ACC112 (cell line): Measurements from ENCODE around the gene TMEM107.
A peak's percentile ranks its signal among the peaks of the same experiment; 100 is the strongest.

Source experiments
- H2AFZ ChIP-seq: fragments of 200-600 bp; sonication (generic); one replicate; pipeline ENCODE4 v1.6.0; 2017; ENCODE audit warnings: antibody characterized with exemption, low read length; ENCODE audit not compliant: unreplicated experiment
- H3K27ac ChIP-seq: fragments of 200-600 bp; sonication (generic); 2 replicates; pipeline ENCODE4 v1.5.1; 2014; ENCODE audit warnings: low read depth, mild to moderate bottlenecking, antibody characterized with exemption, low read length, moderate library complexity
- H3K27me3 ChIP-seq: fragments of 200-600 bp; sonication (generic); 2 replicates; pipeline ENCODE4 v1.6.1; 2014; ENCODE audit warnings: mild to moderate bottlenecking, antibody characterized with exemption, low read length, moderate library complexity, mixed read lengths; ENCODE audit not compliant: insufficient read depth
- H3K36me3 ChIP-seq: fragments of 200-600 bp; sonication (generic); 2 replicates; pipeline ENCODE4 v1.6.1; 2016; ENCODE audit warnings: mild to moderate bottlenecking, antibody characterized with exemption, low read length, moderate library complexity, mixed read lengths; ENCODE audit not compliant: insufficient read depth
- H3K4me1 ChIP-seq: fragments of 200-600 bp; sonication (generic); one replicate; pipeline ENCODE4 v1.6.1; 2016; ENCODE audit warnings: low read length, mixed read lengths; ENCODE audit not compliant: insufficient read depth, unreplicated experiment, control insufficient read depth
- H3K4me3 ChIP-seq: fragments of 200-600 bp; sonication (generic); 2 replicates; pipeline ENCODE4 v1.5.1; 2014; ENCODE audit warnings: mild to moderate bottlenecking, low read depth, low read length
- H3K79me2 ChIP-seq: fragments of 200-600 bp; sonication (generic); one replicate; pipeline ENCODE4 v1.6.0; 2016; ENCODE audit warnings: low read length; ENCODE audit not compliant: control insufficient read depth, unreplicated experiment, insufficient read depth

Gene TMEM107

GRCh38 chr17:8153957-8154607 is 22.1 kb downstream of the TMEM107 start:
- no peak overlapping the region for H2AFZ ChIP-seq
- H3K4me1 ChIP-seq: peaks cover 27% of the 10 kb centered on the region
- peak overlapping the region; percentile 99 for H3K27ac ChIP-seq
- peaks cover 19% of the 10 kb centered on the region; the same call in 1 of the 2 replicates for H3K36me3 ChIP-seq
- H3K27me3 ChIP-seq: no peaks in the 10 kb centered on the region
- H3K4me3 ChIP-seq: peak overlapping the region; percentile 99
- H3K79me2 ChIP-seq: peaks cover 57% of the 10 kb centered on the region

DNA sequence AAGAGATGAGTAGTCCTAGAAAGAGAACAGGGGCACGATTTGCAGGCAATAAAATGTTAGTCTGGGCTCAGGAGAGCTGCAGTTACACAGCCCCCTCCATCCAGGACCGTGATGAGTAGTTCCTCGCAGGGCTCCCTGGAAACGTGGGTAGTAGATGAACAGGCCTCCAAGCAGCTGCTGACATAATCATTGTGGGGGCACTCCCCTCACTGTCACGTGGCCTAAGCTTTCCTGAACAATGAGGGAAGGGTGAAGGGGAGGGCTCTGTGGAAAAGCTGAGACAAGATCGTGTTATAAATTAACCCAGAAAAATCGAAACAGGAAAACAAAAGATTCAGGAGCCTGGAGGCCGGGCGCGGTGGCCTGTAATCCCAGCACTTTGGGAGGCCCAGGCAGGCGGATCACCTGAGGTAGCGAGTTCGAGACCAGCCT is 22.6 kb downstream of the TMEM107 start:
- H3K79me2 ChIP-seq: peaks cover 57% of the 10 kb centered on the region
- no peak overlapping the region for H2AFZ ChIP-seq
- peak overlapping the region; percentile 89 for H3K4me3 ChIP-seq
- H3K4me1 ChIP-seq: peaks cover 27% of the 10 kb centered on the region
- H3K27ac ChIP-seq: peak overlapping the region; percentile 99
- no peaks in the 10 kb centered on the region for H3K27me3 ChIP-seq
- H3K36me3 ChIP-seq: peaks cover 21% of the 10 kb centered on the region; the same call in 1 of the 2 replicates

DNA sequence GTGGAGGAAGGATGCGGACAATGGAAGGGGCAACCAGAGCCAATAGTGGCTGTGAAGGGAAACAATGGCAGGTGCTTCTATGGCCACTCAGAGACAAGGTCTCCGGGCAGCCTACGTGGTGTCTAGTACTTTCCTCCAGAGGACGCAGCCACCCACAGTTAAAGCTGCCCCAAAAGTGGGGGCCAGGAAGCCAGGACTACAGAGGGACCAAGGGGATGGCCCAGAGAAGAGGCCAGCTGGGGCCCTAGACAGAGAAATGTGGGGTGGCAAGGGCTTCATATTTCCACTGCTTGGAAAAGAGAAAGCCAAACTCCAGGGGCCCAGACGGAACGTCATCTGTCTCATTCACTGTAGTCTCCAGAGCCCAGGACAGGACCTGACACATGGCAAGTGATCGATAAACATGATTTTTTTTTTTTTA is 23.1 kb downstream of the TMEM107 start:
- Histone ChIP-seq H3K79me2 (peaks cover 57% of the 10 kb centered on the region), H3K36me3 (peaks cover 26% of the 10 kb centered on the region; the same call in 1 of the 2 replicates), H2AFZ (no peak overlapping the region), H3K27ac (peak overlapping the region; percentile 99), H3K4me3 (peak overlapping the region; percentile 89), H3K4me1 (peaks cover 27% of the 10 kb centered on the region), H3K27me3 (no peaks in the 10 kb centered on the region)

DNA sequence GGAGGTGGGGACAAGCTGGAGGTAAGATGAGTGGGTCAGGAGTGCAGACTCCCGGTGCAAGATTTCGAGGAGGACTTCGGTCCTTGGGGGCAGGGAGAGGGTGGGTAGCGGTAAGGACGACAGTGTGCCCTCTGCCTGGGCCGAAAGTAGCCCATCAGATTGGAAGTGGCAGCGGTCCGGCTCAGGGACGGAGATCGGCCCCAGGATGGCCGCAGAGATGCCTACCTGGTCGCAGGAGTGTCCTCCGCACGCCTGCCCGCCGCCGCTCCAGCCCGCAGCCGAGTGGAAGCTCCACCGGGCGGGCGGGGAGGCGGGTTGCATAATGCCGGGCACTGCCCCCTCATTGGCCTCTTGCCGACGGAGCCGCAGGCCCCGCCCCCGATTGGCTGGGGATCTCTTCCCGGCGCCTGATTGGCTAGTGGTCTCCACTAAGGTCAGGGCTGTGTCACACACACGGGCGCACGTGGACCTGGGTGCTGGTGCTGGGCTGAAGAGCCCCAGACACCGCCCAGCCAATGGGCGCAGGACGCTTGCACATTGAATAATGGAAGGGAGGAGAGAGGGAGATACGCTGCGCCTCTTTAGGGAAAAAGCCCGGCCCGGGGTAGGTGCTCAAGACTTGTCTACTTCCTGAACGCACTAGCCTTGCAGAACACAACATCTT is 23.9 kb downstream of the TMEM107 start, which contains the start of gene PER1:
TSS of gene PER1 (minus strand) at position 293 of the 664 bp plus-strand sequence. CDS start 1,698 bp downstream, outside the sequence.
- H3K36me3 ChIP-seq: peaks cover 32% of the 10 kb centered on the region; the same call in 1 of the 2 replicates
- peaks cover 27% of the 10 kb centered on the region for H3K4me1 ChIP-seq
- peak within 1 kb of the TSS; percentile 99 for H3K27ac ChIP-seq
- peaks cover 57% of the 10 kb centered on the region for H3K79me2 ChIP-seq
- H2AFZ ChIP-seq: no peak within 1 kb of the TSS
- peak within 1 kb of the TSS; percentile 89 for H3K4me3 ChIP-seq
- H3K27me3 ChIP-seq: no peaks in the 10 kb centered on the region

- Histone ChIP-seq H3K36me3 (peaks cover 37% of the 10 kb centered on the region; the same call in 1 of the 2 replicates), H3K27ac (peak overlapping the region; percentile 99), H3K4me3 (peak overlapping the region; percentile 89), H3K79me2 (peaks cover 57% of the 10 kb centered on the region), H3K27me3 (no peaks in the 10 kb centered on the region), H2AFZ (no peak overlapping the region), H3K4me1 (peaks cover 22% of the 10 kb centered on the region)
Observed at GRCh38 chr17:8151641-8152111, 24.5 kb downstream of the TMEM107 start.

GRCh38 chr17:8151120-8151640 is 25.0 kb downstream of the TMEM107 start:
- H3K36me3 ChIP-seq: peaks cover 42% of the 10 kb centered on the region; the same call in 1 of the 2 replicates
- H3K4me1 ChIP-seq: peaks cover 22% of the 10 kb centered on the region
- H2AFZ ChIP-seq: no peak overlapping the region
- peaks cover 57% of the 10 kb centered on the region for H3K79me2 ChIP-seq
- H3K27me3 ChIP-seq: no peaks in the 10 kb centered on the region
- peak overlapping the region; percentile 89 for H3K4me3 ChIP-seq
- H3K27ac ChIP-seq: peak overlapping the region; percentile 99

DNA sequence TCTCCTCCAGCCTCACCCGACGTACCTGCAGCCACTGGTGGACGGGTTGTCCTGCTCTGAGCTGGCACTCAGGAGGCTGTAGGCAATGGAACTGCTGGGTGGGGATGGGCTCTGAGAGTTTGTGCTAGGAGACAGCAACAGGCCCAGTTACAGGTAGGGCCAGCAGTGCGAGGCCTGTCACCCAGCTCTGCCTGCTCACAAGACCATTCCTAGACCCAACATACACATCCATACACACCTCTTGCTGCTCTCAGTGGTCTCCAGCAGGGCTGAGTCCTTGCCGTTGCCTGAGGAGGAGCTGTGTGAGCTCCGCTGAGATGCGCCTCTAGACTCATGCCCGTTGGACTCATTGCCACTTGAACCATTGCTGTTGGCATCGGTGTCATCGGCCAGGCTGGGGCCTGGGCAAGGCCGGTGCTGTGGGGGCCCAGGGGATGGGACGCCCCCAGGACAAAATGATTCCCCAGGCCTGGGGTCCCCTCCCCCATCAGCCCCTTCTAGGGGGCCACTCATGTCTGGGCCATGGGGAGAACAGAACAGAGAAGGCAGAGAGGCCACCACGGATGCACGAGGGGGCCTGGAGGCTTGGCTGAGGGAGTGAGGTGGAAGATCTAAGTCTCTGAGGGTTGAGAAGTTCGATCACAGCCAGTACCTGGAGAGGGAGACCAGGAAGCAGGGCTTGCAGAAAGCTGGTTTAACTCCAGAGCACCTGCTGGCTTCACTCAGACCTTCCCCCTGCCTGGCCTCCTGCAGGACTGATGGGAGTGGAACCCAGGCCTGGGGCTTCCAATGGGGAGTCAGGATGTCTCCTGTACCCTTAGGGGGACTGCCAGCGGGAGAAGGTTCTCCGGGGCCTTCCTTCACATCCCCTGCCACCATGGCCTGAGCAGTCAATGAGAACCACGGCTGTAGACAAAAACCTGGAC is 25.7 kb downstream of the TMEM107 start:
- Histone ChIP-seq H2AFZ (no peak overlapping the region), H3K36me3 (peaks cover 49% of the 10 kb centered on the region; the same call in 1 of the 2 replicates), H3K27ac (peak overlapping the region; percentile 99), H3K4me3 (peak overlapping the region; percentile 89), H3K4me1 (peaks cover 22% of the 10 kb centered on the region), H3K27me3 (no peaks in the 10 kb centered on the region), H3K79me2 (peaks cover 50% of the 10 kb centered on the region)

DNA sequence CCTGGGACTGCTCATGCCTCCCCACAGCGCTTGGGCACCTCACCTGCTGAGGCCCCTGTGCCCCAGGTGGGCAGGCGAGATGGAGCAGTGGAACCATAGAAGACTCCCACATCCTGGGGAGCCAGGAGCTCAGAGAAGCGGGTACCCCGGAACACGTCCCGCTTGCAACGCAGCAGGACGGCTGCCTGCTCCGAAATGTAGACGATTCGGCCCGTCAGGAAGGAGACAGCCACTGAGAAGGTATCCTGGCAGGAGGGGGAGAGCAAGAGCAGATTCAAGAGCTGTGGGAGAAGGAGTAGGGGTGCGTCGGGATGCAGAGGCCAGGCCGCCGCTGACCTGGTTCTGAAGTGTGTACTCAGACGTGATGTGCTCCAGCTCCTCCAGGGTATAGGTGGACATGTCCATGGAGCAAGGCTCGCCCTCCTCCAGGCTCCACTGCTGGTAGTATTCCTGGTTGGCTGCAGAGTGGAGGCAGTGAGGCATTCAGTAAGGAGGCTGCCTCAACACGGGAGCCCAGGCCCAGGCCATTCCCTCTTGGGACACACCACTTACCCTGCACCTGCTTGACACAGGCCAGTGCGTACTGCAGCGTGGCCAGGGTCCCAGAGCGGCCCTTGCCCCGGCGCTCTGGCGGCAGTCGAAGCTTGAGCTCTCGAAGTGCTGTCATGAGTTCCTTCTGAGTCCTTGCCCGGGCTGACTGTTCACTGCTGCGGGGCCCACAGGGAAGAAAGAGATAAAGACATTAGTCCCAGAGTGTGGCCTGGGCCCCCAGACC is 26.6 kb downstream of the TMEM107 start:
- no peak overlapping the region for H3K27ac ChIP-seq
- no peak overlapping the region for H2AFZ ChIP-seq
- H3K4me3 ChIP-seq: no peak overlapping the region
- peaks cover 22% of the 10 kb centered on the region for H3K4me1 ChIP-seq
- no peaks in the 10 kb centered on the region for H3K27me3 ChIP-seq
- H3K79me2 ChIP-seq: peaks cover 42% of the 10 kb centered on the region
- peaks cover 51% of the 10 kb centered on the region; the same call in 1 of the 2 replicates for H3K36me3 ChIP-seq

- no peak overlapping the region for H3K27ac ChIP-seq
- peaks cover 40% of the 10 kb centered on the region for H3K79me2 ChIP-seq
- H2AFZ ChIP-seq: no peak overlapping the region
- no peaks in the 10 kb centered on the region for H3K27me3 ChIP-seq
- no peak overlapping the region for H3K4me3 ChIP-seq
- peaks cover 51% of the 10 kb centered on the region; the same call in 1 of the 2 replicates for H3K36me3 ChIP-seq
- H3K4me1 ChIP-seq: peaks cover 18% of the 10 kb centered on the region
Observed at GRCh38 chr17:8148560-8148959, 27.6 kb downstream of the TMEM107 start.
